Keratinocyte (primary cell): ENCODE results near the gene ANKRD18A. TPM values are rescaled to one million over a fixed set of nuclear protein-coding genes. Genes with fewer than 3 reads are reported as not detected.
"Not testable (repeated sequence)": the region's sequence is repeated elsewhere in the genome, so short reads cannot be mapped to it uniquely, and the experiment has no call there.

Source experiments
- DNase-seq: peaks from one replicate; pipeline ENCODE4 v3.0.0-alpha.2; 2011; ENCODE audit warnings: low read depth, missing footprints, low spot score
- FAIRE-seq: peaks from 2 replicates; lab custom pipeline; 2011; peaks lifted over from hg19 to GRCh38; lab: Jason Lieb, UNC
- H2AFZ ChIP-seq: 2 replicates; pipeline ENCODE4 v1.6.0; 2012; ENCODE audit warnings: low read length, control low read depth, inconsistent platforms; ENCODE audit not compliant: control insufficient read depth
- H3K27ac ChIP-seq: 2 replicates; pipeline ENCODE4 v1.5.1; 2011; ENCODE audit warnings: low read length; ENCODE audit not compliant: control insufficient read depth, insufficient read depth
- H3K27me3 ChIP-seq: 3 replicates; pipeline ENCODE4 v1.6.0; 2011; ENCODE audit warnings: low read length; ENCODE audit not compliant: control insufficient read depth, insufficient read depth; ENCODE audit errors: extremely low read depth
- H3K36me3 ChIP-seq, 2 experiments: 2 replicates in 1 of 2; 3 replicates in 1 of 2; pipeline ENCODE4 v1.5.1; 2011; ENCODE audit warnings: low read length in 2 of 2, mild to moderate bottlenecking in 1 of 2; ENCODE audit not compliant: control insufficient read depth in 2 of 2, insufficient read depth in 2 of 2; ENCODE audit errors: extremely low read depth in 1 of 2
- H3K4me1 ChIP-seq: 3 replicates; pipeline ENCODE4 v1.5.1; 2011; ENCODE audit warnings: low read length; ENCODE audit not compliant: control insufficient read depth, insufficient read depth; ENCODE audit errors: extremely low read depth
- H3K4me2 ChIP-seq: 3 replicates; pipeline ENCODE4 v1.6.0; 2011; ENCODE audit warnings: low read depth, low read length; ENCODE audit not compliant: control insufficient read depth, insufficient read depth; ENCODE audit errors: extremely low read depth
- H3K4me3 ChIP-seq, 3 experiments: fragments of 200-600 bp in 1 of 3; sonication (generic) in 1 of 3; 2 replicates in 2 of 3; 3 replicates in 1 of 3; pipeline ENCODE4 v1.5.1; 2011 to 2016; ENCODE audit warnings: low read length in 3 of 3, mild to moderate bottlenecking in 3 of 3, control low read depth in 2 of 3, inconsistent platforms in 1 of 3, low read depth in 1 of 3, mixed read lengths in 1 of 3, mixed run types in 1 of 3, moderate library complexity in 1 of 3; ENCODE audit not compliant: control insufficient read depth in 2 of 3, insufficient read depth in 2 of 3; ENCODE audit errors: extremely low read depth in 1 of 3
- H3K79me2 ChIP-seq: 2 replicates; pipeline ENCODE4 v1.6.0; 2012; ENCODE audit warnings: low read length; ENCODE audit not compliant: control insufficient read depth, insufficient read depth
- H3K9ac ChIP-seq: 3 replicates; pipeline ENCODE4 v1.6.0; 2011; ENCODE audit warnings: low read length; ENCODE audit not compliant: control insufficient read depth, insufficient read depth; ENCODE audit errors: extremely low read depth
- H3K9me1 ChIP-seq: 3 replicates; pipeline ENCODE4 v1.6.0; 2011; ENCODE audit warnings: low read length; ENCODE audit not compliant: control insufficient read depth, insufficient read depth; ENCODE audit errors: extremely low read depth
- H3K9me3 ChIP-seq: 2 replicates; pipeline ENCODE4 v1.5.1; 2012; ENCODE audit warnings: low read depth, low read length; ENCODE audit not compliant: control insufficient read depth
- H4K20me1 ChIP-seq: 3 replicates; pipeline ENCODE4 v1.6.0; 2011; ENCODE audit warnings: low read length; ENCODE audit not compliant: control insufficient read depth, insufficient read depth; ENCODE audit errors: extremely low read depth
- dilution Hi-C: fragments of 300-500 bp; cut with MboI; formaldehyde crosslinking; loops from one replicate; pipeline ENCODE4 v1.7.0; 2020; ENCODE audit warnings: low sequenced_read_pairs; ENCODE audit not compliant: extremely low pct_ligation_motif_present
- polyA plus RNA-seq, 5 experiments: library from polyadenylated mRNA; depleted of rRNA in 3 of 5; stranded (reverse) in 3 of 5; stranded (forward) in 1 of 5; unstranded in 1 of 5; fragments of >200 nt; gene quantifications; 1 replicate in 1 of 5; 2 replicates in 3 of 5; 3 replicates in 1 of 5; pipeline versions ENCODE4 v1.2.1 to v1.2.3, GENCODE V29; 2011 to 2012; ENCODE audit warnings: missing spikeins in 2 of 5, low read depth in 1 of 5, low replicate concordance in 1 of 5

ANKRD18A gene
- polyA plus RNA-seq, 1 donor (not counting 4 experiments of a cell fraction or from before 2014, with no cell fraction given) = 4.5 TPM

GRCh38 chr9:38566048-38566447 lies 54.3 kb downstream of the ANKRD18A start:
- H3K9me1 ChIP-seq, DNase-seq, H3K27ac ChIP-seq, H3K27me3 ChIP-seq, H3K4me1 ChIP-seq, H3K9ac ChIP-seq, dilution Hi-C loops, H3K4me2 ChIP-seq, H4K20me1 ChIP-seq, H2AFZ ChIP-seq, H3K79me2 ChIP-seq, H3K9me3 ChIP-seq, H3K36me3 ChIP-seq, FAIRE-seq, H3K4me3 ChIP-seq: not testable (repeated sequence)

GRCh38 chr9:38565178-38565577 lies 55.2 kb downstream of the ANKRD18A start:
- H3K27ac ChIP-seq, FAIRE-seq, H3K4me3 ChIP-seq, dilution Hi-C loops, H2AFZ ChIP-seq, H3K4me1 ChIP-seq, H3K9ac ChIP-seq, H3K4me2 ChIP-seq, H3K9me3 ChIP-seq, DNase-seq, H4K20me1 ChIP-seq, H3K9me1 ChIP-seq, H3K27me3 ChIP-seq, H3K79me2 ChIP-seq, H3K36me3 ChIP-seq: not testable (repeated sequence)

GRCh38 chr9:38563911-38564310 lies 56.5 kb downstream of the ANKRD18A start:
- dilution Hi-C loops, H3K27me3 ChIP-seq, DNase-seq, H3K79me2 ChIP-seq, H3K9me3 ChIP-seq, H3K4me3 ChIP-seq, H3K4me1 ChIP-seq, H3K9me1 ChIP-seq, H3K9ac ChIP-seq, H4K20me1 ChIP-seq, H3K27ac ChIP-seq, H3K4me2 ChIP-seq, H3K36me3 ChIP-seq, H2AFZ ChIP-seq, FAIRE-seq: not testable (repeated sequence)

- H3K36me3 ChIP-seq, H3K9me3 ChIP-seq, FAIRE-seq, H3K79me2 ChIP-seq, H3K9me1 ChIP-seq, H3K9ac ChIP-seq, H3K4me3 ChIP-seq, H3K4me2 ChIP-seq, H3K27me3 ChIP-seq, dilution Hi-C loops, H3K4me1 ChIP-seq, H2AFZ ChIP-seq, H4K20me1 ChIP-seq, DNase-seq, H3K27ac ChIP-seq: not testable (repeated sequence)
These were observed 59.3 kb downstream of the ANKRD18A start for GRCh38 chr9:38561134-38561533.

GRCh38 chr9:38559172-38559571 lies 61.2 kb downstream of the ANKRD18A start:
- H3K27ac ChIP-seq, H3K4me3 ChIP-seq, H2AFZ ChIP-seq, H3K9me3 ChIP-seq, H3K36me3 ChIP-seq, H3K9me1 ChIP-seq, H3K4me2 ChIP-seq, H3K79me2 ChIP-seq, dilution Hi-C loops, FAIRE-seq, H3K9ac ChIP-seq, H3K27me3 ChIP-seq, H3K4me1 ChIP-seq, DNase-seq, H4K20me1 ChIP-seq: not testable (repeated sequence)
